Renal cortex interstitium (tissue), 15 donors: ENCODE data around the gene LIMD2. TPM values are rescaled to one million over a fixed set of nuclear protein-coding genes. Genes with fewer than 3 reads are reported as not detected.
"Not testable (repeated sequence)": the region's sequence is repeated elsewhere in the genome, so short reads cannot be mapped to it uniquely, and the experiment has no call there.

Source experiments
- DNase-seq, 11 donors: peaks; one replicate each; pipeline ENCODE4 v3.0.0-alpha.2; 2013; ENCODE audit warnings: low read depth in 9 of 11, low spot score in 4 of 11; ENCODE audit errors: extremely low read depth in 1 of 11
- long read RNA-seq, 16 experiments: transcript quantifications; one replicate each; lab custom pipeline, GENCODE V29; 2026
- polyA plus RNA-seq, 3 donors: library from polyadenylated mRNA; unstranded; fragments of 120-200 nt; gene quantifications; one replicate each; pipeline ENCODE4 v1.2.1, GENCODE V29; 2013; ENCODE audit not compliant: insufficient read length in 3 of 3

Gene LIMD2
- 10 to 100 TPM; 23.0 to 38.2 (median 28.2) TPM for polyA plus RNA-seq
- long read RNA-seq, donor 1, transcript LIMD2-201 (5 exons, 3,193 nt) = major isoform, 10 of 25 reads
- long read RNA-seq, donor 1, partial matches to known transcripts = 10 of 25 reads
- long read RNA-seq, donor 1, other reads (novel, unspliced or antisense) = 0 of 25 reads
- long read RNA-seq, donor 2, transcript LIMD2-201 (5 exons, 3,193 nt) = major isoform, 14 of 18 reads
- long read RNA-seq, donor 2, partial matches to known transcripts = 0 of 18 reads
- long read RNA-seq, donor 2, other reads (novel, unspliced or antisense) = 0 of 18 reads
- long read RNA-seq, donor 3, transcript LIMD2-201 (5 exons, 3,193 nt) = major isoform, 21 of 36 reads
- long read RNA-seq, donor 3, partial matches to known transcripts = 6 of 36 reads
- long read RNA-seq, donor 3, other reads (novel, unspliced or antisense) = 0 of 36 reads
- long read RNA-seq, donor 4, transcript LIMD2-201 (5 exons, 3,193 nt) = major isoform, 11 of 18 reads
- long read RNA-seq, donor 4, partial matches to known transcripts = 5 of 18 reads
- long read RNA-seq, donor 4, other reads (novel, unspliced or antisense) = 0 of 18 reads
- long read RNA-seq, donor 5 = 0 reads
- long read RNA-seq, donor 6, transcript LIMD2-201 (5 exons, 3,193 nt) = major isoform, 5 of 10 reads
- long read RNA-seq, donor 6, partial matches to known transcripts = 5 of 10 reads
- long read RNA-seq, donor 6, other reads (novel, unspliced or antisense) = 0 of 10 reads
- long read RNA-seq, donor 7, transcript LIMD2-201 (5 exons, 3,193 nt) = major isoform, 11 of 15 reads
- long read RNA-seq, donor 7, partial matches to known transcripts = 0 of 15 reads
- long read RNA-seq, donor 7, other reads (novel, unspliced or antisense) = 0 of 15 reads
- long read RNA-seq, donor 8 = 0 reads
- long read RNA-seq, donor 9, transcript LIMD2-201 (5 exons, 3,193 nt) = major isoform, 13 of 17 reads
- long read RNA-seq, donor 9, partial matches to known transcripts = 0 of 17 reads
- long read RNA-seq, donor 9, other reads (novel, unspliced or antisense) = 0 of 17 reads
- long read RNA-seq, donor 10, transcript LIMD2-201 (5 exons, 3,193 nt) = major isoform, 12 of 17 reads
- long read RNA-seq, donor 10, partial matches to known transcripts = 0 of 17 reads
- long read RNA-seq, donor 10, other reads (novel, unspliced or antisense) = 0 of 17 reads
- long read RNA-seq, donor 11, transcript LIMD2-201 (5 exons, 3,193 nt) = major isoform, 10 of 21 reads
- long read RNA-seq, donor 11, partial matches to known transcripts = 8 of 21 reads
- long read RNA-seq, donor 11, other reads (novel, unspliced or antisense) = 0 of 21 reads
- long read RNA-seq, donor 12, partial matches to known transcripts = 5 of 8 reads
- long read RNA-seq, donor 12, other reads (novel, unspliced or antisense) = 0 of 8 reads
- long read RNA-seq, donor 13 = 0 reads
- long read RNA-seq, donor 14, transcript LIMD2-201 (5 exons, 3,193 nt) = major isoform, 5 of 17 reads
- long read RNA-seq, donor 14, partial matches to known transcripts = 9 of 17 reads
- long read RNA-seq, donor 14, other reads (novel, unspliced or antisense) = 0 of 17 reads
- long read RNA-seq, donor 15, transcript LIMD2-201 (5 exons, 3,193 nt) = major isoform, 5 of 11 reads
- long read RNA-seq, donor 15, partial matches to known transcripts = 5 of 11 reads
- long read RNA-seq, donor 15, other reads (novel, unspliced or antisense) = 0 of 11 reads
- long read RNA-seq, donor 16, transcript LIMD2-201 (5 exons, 3,193 nt) = major isoform, 36 of 49 reads
- long read RNA-seq, donor 16, partial matches to known transcripts = 6 of 49 reads
- long read RNA-seq, donor 16, other reads (novel, unspliced or antisense) = 0 of 49 reads

DNA sequence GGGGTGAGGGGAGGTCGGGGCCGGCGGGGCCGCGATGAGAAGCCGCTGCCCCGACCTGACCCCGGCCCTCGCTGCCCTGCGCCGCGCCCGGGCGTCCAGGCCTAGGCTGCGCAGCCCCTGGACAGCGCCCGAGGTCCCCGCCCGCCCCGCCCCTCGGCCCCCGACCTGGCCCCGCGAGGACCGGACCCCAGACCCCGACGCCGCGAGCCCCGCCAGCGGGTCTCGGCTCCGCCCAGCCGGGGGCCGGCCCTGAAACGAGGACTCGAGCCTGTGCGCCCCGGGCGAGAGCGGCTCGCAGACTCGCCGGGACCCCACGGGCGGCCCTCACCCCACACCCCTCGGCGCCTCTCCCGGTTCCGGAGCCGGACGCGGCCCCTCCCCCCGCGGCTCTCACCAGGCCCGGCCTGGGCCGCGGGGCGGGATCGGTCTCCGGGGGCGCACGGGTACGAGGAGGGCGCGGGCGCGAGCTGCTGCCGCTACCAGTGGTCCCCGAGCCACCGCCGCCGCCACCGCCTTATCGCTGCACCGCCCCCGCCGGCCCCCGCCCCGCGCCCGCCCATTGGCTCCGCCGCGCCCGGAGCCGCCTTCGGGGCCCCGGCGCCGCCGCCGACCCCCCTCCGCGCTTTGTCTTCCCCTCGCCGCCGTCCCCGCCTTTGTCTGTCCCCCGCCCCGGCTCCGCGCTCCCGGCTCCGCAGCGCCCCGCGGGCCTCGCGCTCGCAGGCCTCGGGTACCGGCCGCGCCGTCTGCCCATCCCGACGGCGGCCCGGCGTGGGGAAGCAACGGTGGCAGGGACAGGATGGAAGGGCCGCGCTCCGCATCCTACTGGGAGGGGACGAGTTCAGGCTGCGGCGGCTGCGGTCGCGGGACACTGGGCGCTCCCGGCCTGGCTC is at the start of gene LIMD2:
Gene LIMD2, minus strand, starts transcription at position 488 of the 890 bp plus-strand sequence. CDS start 827 bp downstream, outside the sequence.
- DNase-seq = peak in 5 of 11 donors; percentile 26 to 41 (median 39)

DNA sequence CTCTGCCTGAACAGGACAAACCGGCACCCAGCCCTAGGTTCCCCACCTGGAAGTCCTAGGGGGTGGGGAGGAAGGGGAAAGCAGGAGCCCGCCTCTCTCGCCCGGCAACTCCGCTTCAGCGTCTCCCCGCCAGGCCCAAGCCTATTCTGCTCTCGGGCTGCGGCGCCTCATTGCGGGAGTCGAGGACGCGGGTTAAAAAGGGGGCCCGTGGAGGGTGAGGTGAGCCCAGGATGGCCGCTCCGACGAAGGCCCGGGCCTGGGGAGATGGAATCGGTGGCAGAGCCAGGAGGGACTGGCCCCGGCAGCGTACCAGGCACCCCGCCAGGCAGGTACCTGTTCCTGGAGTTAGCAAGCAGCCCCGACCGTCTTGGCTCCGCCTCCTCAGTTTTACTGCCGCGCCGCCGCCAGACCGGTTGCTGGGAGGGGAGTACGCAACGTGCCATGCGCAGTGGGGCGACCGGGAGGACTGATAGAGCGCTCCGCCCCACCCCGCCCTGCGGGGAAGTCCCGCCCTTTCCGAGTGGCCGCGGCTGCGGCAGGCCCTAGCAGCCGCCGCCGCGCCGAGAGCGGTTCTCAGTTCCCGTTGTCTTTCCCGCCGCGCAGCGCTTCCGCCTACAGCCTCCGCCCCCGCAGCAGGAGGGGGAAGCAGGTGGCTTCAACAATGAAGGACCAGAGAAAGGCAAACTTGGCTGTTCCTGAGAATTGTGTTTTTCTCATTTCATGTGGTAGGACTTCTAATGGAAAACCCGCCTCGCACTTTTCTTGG is 41.7 kb upstream of the LIMD2 start, which contains the start of gene STRADA:
Gene STRADA, minus strand, starts transcription at position 392 of the 766 bp plus-strand sequence. CDS start 13,430 bp downstream, outside the sequence.
- DNase-seq = peak; percentile 86 to 97 (median 95)

DNA sequence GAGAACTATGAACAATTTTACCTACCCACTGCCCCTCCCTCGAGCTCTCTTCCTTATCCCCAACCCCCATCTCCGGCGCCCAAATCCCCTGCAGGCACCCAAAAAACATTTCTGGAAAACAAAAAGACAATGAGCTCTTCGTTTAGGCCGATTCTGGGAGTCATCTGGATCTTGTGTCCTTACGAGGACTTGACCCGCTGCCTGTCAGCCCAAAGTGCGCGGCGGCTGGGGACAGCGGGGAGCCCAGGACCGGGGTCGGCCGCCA is 41.1 kb upstream of the LIMD2 start:
- no peak for DNase-seq

DNA sequence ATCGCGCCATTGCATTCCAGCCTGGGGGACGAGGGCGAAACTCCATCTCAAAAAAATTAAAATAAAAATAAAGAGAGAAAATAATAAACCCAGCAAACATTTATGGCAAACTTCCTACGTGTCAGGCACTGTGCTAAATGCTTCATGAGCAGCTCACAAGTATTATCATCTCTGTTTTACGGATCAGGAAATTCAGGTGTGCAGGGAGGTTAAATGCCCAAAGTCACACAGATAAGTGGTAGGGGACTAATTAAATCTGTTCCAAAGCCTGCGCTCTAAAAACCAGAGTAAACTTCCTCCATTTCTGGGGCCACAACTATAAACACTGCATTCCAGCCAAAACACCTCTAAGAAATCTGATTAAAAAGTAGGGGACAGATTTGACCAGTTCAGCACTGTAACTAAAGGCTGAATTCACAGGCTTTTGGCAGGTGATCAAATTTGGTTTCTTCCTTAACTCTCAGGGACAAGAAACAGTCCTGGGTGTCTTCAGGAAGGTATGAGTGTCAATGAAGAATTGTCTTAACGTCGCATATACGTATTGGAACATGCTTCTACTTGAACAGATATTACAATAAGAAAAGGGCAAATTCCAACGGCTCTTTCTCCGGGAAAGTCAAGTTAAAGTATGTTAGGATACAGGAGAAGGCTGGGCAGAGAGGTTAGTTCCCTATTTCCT is 40.7 kb upstream of the LIMD2 start:
- DNase-seq = peak in 1 of 11 donors; percentile 2

DNA sequence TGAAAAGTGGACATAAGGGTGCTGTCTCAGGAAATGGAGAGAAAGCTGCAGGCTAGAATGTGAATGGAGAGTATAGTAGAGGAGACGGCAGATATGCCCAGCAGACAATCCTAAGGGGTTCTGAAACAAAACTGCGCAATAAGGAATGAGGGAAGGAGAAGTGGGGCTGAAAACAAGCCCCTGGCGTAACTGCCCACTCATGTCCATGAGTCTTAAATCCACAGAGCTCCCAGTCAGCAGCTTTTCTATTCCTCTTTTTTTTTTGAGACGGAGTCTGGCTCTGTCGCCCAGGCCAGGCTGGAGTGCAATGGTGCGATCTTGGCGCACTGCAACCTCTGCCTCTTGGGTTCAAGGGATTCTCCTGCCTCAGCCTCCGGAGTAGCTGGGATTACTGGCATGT is 35.8 kb upstream of the LIMD2 start:
- no peak for DNase-seq

DNA sequence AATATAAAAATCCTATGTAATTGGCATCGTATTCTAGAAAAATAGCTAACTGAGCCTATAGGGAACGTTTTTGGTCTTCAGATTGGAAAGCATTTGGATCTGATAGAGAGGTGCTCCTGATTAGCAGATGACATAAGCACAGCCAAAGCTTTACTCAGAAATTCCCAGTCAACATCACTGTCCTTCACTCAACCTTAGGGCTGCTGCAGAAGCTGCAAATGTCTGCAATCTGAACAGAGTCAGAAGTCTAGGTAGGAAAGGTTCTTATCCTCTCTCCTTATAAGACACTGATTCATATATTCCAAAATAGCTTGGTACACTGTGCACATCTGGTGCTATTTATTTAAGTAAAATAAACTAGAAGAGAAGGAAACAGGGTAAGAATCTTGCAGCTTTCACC is 22.5 kb upstream of the LIMD2 start:
- no peak for DNase-seq

DNA sequence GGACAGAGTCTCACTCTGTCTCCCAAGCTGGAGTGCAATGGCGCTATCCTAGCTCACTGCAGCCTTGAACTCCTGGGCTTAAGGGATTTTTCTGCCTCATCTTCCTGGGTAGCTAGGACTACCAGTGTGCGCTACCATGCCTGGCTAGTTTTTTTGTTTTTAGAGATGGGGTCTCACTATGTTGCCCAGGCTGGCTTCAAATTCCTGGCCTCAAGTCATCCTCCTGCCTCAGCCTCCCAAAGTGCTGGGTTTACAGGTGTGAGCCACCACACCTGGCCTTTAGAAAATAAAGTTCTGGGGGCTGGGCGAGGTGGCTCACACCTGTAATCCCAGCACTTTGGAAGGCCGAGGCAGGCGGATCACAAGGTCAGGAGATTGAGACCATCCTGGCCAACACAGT is 20.3 kb upstream of the LIMD2 start:
- DNase-seq = not testable (repeated sequence)

DNA sequence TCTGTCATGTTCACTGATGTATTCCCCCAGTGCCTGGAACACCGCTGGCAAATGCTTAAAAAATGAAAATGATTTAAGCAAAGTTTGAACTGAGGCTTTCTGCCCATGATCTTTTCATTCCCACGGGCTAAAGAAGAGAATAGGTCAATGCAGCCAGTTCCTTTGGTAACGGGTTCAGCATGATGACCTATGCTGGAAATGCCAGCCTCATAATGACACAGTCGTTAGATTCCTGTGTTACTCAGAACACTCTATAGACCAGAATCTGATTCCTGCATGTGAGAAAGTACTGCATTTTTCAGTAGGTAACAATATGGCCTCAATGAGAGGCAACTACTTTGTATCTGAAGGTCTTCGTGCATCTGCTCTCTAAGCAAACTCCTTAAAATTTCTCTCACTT is 19.1 kb upstream of the LIMD2 start:
- DNase-seq = no peak

DNA sequence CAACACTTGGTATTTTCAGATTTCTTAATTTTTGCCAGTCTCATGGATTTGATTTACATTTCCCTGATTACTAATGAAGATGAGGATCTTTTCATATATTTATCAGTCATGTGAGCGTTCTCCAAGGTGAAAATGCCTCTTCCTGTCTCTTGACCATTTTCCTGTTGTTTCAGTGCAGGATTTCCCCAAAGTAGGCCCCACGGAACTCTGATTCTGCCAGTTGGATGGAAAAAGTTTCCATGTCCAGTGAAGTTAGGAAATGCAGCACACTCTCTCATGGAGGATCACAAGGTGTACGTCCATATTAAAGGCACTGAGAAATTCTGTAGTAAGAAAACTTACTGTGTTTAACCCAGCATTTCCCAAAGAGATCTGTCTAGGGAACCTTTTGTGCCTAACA is 16.5 kb upstream of the LIMD2 start:
- no peak for DNase-seq

DNA sequence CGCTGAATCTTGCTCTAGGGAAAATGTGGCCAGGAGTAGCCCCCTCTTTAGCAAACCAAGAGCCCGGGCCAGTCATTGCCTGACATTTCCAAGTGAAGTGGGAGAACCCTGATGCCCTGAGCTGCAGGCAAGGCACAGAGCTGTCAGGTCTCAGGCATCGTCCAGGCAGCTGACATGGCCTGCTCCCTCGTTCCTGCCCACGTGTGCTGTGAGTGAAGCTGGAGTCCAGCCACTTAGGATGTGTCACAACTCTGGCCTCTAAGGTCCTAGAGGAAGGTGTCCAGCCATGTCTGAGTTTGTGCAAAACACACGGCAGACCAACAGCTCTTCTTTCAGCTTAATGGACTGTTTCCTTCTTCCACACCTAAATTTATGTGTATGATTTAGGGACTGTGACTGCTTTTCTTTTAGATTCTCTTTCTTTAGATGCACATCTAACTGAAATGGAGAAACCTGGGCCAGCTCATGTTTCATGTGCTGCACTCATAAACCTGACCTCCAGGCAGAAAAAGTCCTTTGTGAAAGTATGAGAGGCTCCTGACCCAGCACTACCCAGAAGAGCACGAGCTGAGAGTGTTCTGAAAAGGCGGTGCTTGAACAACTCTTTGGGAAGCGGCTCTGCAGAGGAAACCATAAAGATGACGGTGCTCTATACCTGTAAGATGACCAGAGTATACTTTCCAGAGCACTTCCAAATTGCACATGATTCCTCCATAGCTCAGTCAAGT is 14.8 kb upstream of the LIMD2 start:
- DNase-seq = peak in 5 of 11 donors; percentile 28 to 50 (median 41)

DNA sequence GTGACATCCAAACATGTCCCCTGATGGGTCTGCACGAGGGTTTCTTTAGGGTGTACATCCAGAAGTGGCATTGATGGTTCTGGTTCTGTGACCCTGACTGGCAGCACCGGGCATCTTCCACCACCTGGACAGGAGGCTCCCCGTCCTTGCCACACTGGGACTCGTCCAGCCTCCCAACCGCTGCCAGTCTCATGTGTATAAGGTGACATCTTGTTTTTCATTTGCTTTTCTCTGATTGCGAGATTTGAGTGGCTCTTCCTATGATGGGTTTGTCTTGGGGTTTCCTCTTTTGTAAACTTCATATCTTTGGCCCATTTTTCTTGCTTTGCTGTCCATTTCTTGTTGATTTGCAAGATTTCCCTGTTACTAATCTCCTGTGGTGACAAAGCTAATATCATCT is 9.2 kb upstream of the LIMD2 start:
- DNase-seq = no peak

DNA sequence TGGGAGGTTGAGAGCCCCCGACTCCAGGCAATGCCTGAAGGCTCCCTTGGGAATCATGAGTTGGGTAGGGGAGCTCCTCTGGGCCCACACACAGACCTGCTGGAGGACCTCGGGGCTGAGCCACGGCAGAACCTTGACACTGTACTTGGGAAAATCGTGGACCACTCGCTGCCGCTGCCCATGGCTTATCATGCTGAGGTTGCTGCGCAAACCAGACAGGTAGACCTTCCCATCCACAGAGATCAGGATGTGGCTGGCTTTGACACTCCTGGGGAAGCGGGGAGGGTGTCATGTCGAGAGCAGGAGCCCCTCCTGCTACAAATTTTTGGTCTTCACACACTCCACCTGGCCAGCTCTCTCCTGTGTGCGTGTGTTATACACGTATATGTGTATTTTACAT is 7.2 kb upstream of the LIMD2 start:
- DNase-seq = no peak

DNA sequence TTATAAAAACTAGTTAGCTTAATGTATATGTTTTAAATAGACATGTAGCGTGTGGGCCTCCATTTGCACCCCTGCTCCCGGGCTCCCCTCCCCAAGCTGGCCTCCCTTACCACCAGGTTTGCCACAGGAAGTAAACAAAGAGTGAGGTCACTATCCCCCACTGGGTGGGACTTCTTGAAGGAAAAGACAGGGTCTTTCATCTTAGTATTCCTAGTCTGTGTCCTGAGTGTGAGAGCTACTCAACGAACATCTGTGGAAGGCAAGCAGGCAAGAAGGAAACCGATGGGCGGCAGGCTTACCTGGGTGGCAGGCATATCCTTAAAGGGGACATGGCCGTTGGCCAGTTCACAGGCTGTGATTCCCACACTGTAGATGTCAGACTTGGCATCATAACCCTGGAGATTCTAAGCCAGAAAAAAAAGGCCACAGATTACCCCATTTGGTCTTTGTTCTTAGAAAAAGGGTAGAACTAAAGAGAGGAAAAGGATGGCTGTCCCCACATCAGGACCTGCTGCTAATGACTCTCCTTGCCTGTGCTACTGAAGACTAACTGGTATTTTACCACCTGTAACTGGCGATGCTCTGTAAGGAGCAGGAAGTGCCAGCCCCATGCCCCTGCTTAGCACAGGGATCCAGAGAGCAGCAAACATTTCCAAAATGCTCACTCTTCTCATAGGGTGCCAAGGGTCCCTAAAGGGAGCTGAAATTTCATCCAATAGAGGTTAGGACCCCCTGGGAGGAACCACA is 6.6 kb upstream of the LIMD2 start:
- DNase-seq = no peak

DNA sequence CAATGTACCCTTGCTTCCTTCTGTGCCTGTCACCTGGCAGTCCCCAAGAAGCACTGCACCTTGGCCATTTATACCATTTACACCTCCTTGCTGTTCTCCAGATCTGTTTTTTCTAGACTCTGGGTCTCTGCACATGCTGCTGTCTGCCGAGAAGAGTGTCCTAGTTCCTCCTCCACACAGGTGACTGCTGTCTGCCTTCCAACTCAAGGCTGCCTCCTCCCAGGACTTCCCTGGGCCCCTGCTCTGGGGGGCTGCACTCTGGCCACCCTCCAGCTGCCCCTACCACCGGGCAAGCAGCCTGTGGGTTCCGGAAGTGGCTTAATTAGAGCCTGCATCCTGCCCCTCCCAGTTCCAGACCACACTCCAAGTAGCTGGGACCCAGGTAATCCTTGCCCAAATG is 5.7 kb upstream of the LIMD2 start:
- DNase-seq = no peak

DNA sequence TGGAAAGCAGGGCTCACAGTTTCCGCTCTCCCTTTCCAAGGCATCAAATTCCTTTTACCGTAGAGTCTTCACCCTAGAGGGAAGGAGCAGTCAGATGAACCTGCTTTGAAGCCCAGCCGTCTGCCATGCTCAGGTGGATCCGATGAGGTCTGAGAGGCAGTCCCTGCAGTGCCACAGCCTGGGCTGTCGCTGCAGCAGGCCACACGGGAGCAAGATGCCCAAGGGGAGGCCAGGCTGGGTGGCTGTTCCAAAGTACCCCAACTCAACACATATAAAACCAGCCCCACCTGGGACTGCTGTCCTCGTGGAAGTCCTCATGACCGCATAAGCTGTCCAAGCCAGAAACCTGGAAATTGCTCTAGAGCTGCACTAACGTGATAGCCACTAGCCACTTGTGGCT is 4.9 kb upstream of the LIMD2 start:
- no peak for DNase-seq
